GM19035 (cell line): Measurements from ENCODE around the gene CHMP1A.

Experiments used
- ATAC-seq: cut with Tn5 transposase; IDR thresholded peaks from one replicate; pipeline ENCODE4 v1.9.1; 2021; ENCODE audit not compliant: unreplicated experiment

The CHMP1A gene

GRCh38 chr16:89629827-89630610 lies 27.5 kb downstream of the CHMP1A start:
- no peak for ATAC-seq

- ATAC-seq = no peak
Measured at GRCh38 chr16:89624777-89625761, 32.4 kb downstream of the CHMP1A start.

- ATAC-seq = no peak
Measured at GRCh38 chr16:89623511-89624261, 33.8 kb downstream of the CHMP1A start.

GRCh38 chr16:89621698-89622409 lies 35.7 kb downstream of the CHMP1A start:
- no peak for ATAC-seq

GRCh38 chr16:89621136-89621697 lies 36.3 kb downstream of the CHMP1A start:
- no peak for ATAC-seq

GRCh38 chr16:89620406-89620841 lies 37.1 kb downstream of the CHMP1A start:
- ATAC-seq = no peak

- ATAC-seq = no peak
Measured at GRCh38 chr16:89619840-89620239, 37.7 kb downstream of the CHMP1A start.

- ATAC-seq = no peak
Measured at GRCh38 chr16:89618109-89618998, 39.2 kb downstream of the CHMP1A start.

- ATAC-seq = no peak
Measured at GRCh38 chr16:89617036-89617435, 40.5 kb downstream of the CHMP1A start.

GRCh38 chr16:89616623-89617022 lies 40.9 kb downstream of the CHMP1A start:
- no peak for ATAC-seq

GRCh38 chr16:89615596-89616090 lies 41.9 kb downstream of the CHMP1A start:
- ATAC-seq = no peak

GRCh38 chr16:89615176-89615575 lies 42.3 kb downstream of the CHMP1A start:
- no peak for ATAC-seq

GRCh38 chr16:89613954-89614459 lies 43.5 kb downstream of the CHMP1A start:
- no peak for ATAC-seq

- no peak for ATAC-seq
Measured at GRCh38 chr16:89613231-89613953, 44.1 kb downstream of the CHMP1A start, which contains the start of gene DPEP1. Gene DPEP1 (plus strand): TSS chr16:89613642. CDS start chr16:89630411, 16,769 bp downstream.

GRCh38 chr16:89612415-89613166 lies 44.9 kb downstream of the CHMP1A start:
- no peak for ATAC-seq

GRCh38 chr16:89610108-89610453 lies 47.4 kb downstream of the CHMP1A start:
- no peak for ATAC-seq
